Hippocampal formation (tissue), 2 donors: ENCODE data around the gene KCNE1.
A peak's percentile ranks its signal among the peaks of the same experiment; 100 is the strongest.

ENCODE experiments used
- DNase-seq, 2 donors: peaks; one replicate each; lab custom pipeline; 2025; lab: John Stamatoyannopoulos, UW

Gene KCNE1

GRCh38 chr21:34535886-34536285 lies 23.9 kb upstream of the KCNE1 start:
- DNase-seq, result no peak

DNA sequence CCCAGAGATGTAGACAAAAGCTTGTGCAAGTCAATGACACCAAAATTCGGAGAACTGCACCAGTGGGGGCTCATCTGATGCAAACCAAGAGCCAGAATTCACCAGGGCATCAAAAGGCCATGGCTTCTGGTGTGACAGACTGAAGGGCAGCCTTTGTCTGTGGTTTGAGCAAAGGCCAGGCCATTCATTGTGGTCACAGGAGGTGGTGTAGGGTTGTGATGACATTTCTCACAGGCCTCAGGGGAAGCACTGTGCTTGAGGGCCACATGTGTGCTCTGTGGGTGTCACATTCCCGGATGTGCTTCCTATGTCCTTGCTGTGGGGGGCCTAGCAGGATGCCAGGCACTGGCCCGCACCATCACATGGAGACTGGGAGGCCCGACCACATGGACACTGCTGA lies 22.5 kb upstream of the KCNE1 start:
- peak; percentile 46 to 69 for DNase-seq

DNA sequence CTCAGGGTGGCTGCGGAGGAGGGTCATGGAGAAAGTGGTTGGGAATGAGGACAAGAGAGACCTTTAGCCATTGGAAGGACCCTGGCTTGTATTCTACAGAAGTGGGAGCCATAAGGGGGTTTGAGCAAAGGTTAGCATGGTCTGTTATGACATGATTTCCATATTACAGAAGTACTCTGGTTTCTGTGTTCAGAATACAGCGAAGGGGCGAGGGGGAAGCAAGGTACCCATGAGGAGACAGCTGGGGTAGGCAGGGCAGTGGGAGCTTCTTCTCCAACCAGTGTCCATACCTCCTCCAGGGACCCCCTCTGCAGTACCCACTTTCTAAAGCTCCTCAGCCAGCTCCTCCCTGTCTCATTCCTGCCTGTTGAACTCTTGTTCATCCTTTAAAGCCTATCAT lies 21.9 kb upstream of the KCNE1 start:
- DNase-seq, result no peak

DNA sequence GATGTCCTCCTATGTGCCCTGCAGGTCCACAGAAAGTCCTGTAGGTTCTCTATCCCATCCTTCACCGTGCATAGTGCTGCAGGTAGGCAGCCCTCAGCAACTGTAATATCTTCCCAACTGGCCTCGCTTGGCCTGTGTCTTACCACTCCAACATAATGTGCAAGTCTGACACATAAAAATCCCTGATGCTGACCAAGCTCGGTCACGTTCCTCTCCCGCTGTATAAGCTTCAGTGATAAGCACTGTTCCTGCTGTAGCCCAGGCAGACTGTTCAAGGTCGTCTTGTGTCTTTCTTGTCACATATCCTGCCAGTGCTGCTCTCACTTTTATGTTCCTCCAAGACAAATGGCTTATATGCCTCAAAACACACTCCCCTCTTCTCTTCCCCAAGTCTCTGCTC lies 19.4 kb upstream of the KCNE1 start:
- DNase-seq, result no peak

DNA sequence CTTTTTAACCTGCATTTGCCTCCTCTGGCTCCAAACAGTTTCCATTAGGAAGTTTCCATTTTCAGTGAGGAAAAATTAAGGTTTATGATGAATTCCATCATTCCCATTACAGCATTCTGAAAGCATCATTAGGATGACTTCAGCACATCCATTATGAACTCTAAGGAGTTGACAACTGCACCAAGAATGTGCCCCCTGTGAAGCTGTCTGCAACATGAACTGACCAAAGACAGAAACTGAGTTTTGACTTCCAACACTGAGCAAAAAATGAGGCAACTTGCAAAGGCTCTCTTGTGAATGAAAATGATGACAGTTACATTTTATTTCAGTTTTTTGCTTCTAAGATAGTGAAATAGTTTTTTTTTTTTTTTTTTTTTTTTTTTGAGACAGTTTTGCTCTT lies 18.3 kb upstream of the KCNE1 start:
- DNase-seq, result no peak

- peak in 1 of 2 donors; percentile 5 for DNase-seq
Observed at GRCh38 chr21:34528131-34528561, 16.1 kb upstream of the KCNE1 start.

GRCh38 chr21:34526618-34527290 lies 14.7 kb upstream of the KCNE1 start:
- DNase-seq, result peak; percentile 5 to 42

GRCh38 chr21:34526241-34526617 lies 14.2 kb upstream of the KCNE1 start:
- DNase-seq, result no peak

- DNase-seq, result no peak
Observed at GRCh38 chr21:34524646-34525601, 12.9 kb upstream of the KCNE1 start.

DNA sequence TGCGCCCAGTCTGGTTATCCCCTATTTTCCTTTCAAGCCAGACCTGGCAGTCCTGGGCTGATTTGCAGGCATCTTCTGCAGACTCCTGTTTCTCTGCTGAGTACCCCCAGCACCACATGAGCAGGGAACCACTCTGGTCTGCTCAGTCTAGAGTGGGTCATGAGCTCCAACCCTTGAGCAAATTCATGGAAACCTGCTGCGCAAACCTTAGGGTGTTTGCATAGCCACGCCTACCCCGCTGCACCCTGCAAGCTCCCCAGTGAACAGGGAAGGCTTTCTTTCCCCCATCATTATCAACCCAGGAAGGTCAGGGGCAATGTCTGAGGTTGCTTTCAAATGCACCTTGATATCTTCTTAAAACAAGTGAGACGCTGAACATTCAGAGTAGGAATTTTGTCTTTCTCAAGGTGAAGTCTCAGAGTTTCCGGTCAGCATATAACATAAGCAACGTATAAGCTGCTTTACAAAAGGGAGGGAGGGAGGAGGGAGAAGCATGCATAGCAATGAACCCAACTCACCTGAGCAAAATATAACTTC lies 11.1 kb upstream of the KCNE1 start:
- no peak for DNase-seq

GRCh38 chr21:34522284-34522683 lies 10.3 kb upstream of the KCNE1 start:
- DNase-seq, result no peak

DNA sequence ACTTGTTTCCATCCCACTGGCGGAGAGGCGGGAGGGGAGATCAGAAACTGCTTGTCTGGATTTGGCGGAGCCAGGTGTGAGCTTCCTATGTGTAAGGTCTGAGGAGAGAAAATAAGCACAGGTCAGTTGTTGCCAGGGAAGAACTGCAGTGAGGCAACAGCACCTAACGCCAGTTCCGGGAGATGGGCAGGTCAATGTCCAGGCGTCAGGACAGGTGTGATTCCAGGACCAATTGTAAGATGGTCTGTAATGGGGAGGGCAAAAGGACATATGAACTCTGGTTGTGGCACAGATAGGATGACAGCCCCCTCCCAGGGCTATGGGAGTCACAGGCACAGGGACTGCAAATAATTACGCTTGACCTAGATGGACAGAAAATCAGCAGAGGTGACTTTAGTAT lies 9.6 kb upstream of the KCNE1 start:
- DNase-seq, result no peak

DNA sequence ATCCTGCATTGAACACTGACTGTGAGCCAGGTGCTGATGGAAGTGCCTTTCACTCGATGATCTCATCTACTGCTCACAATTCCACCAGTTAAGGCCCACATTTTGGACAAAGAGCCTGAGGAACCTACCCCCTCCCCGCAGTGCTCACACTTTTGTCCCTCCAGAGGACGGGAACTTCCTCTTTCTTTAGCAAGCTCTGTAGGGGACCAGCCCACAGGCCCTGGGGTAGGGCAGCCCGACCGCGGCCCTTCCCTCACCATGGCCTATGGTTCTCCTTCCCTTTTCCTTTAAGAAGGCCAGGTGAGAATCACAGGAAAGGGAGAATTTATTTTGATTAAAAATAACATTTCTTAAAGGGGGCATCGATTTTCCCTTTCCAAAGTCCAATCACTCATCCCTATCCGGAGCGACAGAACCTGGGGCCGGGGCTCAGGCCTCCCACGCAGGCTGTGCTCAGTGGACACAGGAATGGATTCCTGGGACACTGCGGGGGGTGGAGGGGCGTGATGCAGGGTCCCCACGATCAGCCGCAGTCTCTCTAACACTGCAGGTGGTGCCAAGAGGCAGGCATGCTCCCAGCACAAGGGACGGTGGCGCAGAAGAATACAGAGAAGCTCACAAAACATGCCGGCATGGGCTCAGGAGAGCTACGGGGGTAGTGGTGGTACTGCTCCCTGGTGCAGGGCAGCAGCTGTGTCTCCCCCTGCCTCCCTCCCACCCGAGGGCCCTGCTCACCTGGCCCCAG lies 8.9 kb upstream of the KCNE1 start:
- DNase-seq, result peak in 1 of 2 donors; percentile 4

- DNase-seq, result no peak
Observed at GRCh38 chr21:34520281-34520680, 8.3 kb upstream of the KCNE1 start.

- DNase-seq, result no peak
Observed at GRCh38 chr21:34519694-34520093, 7.7 kb upstream of the KCNE1 start.

- no peak for DNase-seq
Observed at GRCh38 chr21:34519016-34519415, 7.0 kb upstream of the KCNE1 start.

DNA sequence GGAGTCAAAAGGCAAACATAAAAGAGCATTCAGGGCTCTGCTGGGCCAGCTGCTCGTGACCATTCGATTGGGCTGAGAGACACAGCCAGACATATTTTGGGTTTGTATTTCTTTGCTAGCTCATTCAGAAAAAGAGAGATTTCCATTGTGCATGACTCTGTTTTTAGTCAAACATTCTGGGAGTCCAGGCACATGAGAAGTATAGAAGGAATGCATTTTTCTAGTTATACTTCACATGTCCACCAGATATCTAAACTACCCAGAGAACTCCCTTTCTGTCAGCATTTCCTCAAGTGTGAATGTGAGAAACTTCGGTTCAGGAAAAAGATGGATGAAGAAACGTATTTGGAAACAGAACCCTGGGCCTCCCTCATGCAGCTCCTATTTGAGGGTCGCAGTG lies 6.3 kb upstream of the KCNE1 start:
- DNase-seq, result no peak

DNA sequence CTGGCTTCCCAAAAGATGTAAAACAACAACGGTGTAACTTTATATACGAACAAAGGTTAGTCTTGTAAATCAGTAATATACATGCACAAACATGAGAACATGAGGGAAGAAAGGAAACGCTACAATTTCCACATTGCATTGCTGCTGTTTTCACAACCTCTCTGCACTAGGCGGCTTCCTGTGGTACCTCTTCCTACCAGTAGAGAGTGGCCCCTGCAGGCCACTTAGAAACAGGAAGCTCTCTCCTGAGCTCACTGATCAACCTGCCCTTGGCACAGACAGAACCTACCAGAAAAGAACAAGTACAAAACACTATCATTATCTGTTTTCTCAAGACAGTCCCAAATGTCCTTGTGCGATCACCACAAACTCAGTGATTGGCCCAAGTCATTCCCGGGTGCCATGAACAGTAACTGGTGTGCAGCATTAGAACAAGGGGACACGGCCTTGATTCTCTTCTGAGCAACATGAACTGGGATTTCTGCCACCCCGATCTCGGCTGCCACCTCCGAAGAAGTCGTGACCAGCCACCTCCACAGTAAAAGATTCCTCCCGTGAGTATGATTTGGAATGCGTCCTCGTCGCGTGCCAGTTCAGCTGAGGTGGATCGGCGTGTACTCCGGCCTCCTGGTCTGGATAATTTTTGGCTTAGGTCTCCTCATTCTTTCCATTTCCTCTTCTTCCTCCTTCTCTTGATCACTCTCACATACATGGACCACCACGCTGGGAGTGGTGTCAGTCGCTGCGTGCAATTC lies 5.7 kb upstream of the KCNE1 start:
- DNase-seq, result no peak

GRCh38 chr21:34517039-34517438 lies 5.0 kb upstream of the KCNE1 start:
- no peak for DNase-seq

- no peak for DNase-seq
Observed at GRCh38 chr21:34514576-34515115, 2.6 kb upstream of the KCNE1 start.

DNA sequence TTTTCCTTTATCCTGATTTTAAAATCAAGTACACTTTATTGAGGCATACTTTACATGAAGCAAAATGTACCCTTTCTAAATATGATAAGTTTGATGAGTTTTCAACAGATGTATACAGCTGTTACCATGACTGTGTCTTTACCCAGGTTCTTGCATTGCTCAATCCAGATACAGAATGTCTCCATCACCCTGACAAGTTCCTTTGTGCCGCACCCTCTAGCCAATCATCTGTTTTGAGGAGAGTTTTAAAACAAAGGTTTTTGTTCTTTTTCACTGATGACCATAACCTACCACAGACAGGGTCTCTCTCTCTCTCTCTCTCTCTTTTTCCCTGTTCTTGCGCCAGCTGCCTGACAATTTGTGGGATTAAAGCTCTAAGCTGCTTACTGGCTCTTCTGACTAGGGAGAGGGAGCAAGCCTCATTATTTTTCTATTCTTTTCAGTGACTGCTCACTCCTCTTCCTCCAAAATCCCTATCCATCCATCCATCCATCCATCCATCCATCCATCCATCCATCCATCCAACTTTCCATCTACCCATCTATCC lies 1.2 kb upstream of the KCNE1 start:
- no peak for DNase-seq
